CD14-positive monocyte (primary cell): ENCODE results near the gene GXYLT1. TPM values are rescaled to one million over a fixed set of nuclear protein-coding genes. Genes with fewer than 3 reads are reported as not detected.

Experiments
- DNase-seq, 3 donors: peaks; one replicate each; pipeline ENCODE4 v3.0.0-alpha.2; 2011 to 2022
- H2AFZ ChIP-seq: 2 replicates; pipeline ENCODE4 v1.6.0; 2012; ENCODE audit warnings: mild to moderate bottlenecking, low read depth, low read length, inconsistent platforms; ENCODE audit not compliant: insufficient read depth, poor library complexity, severe bottlenecking
- H3K27ac ChIP-seq, 2 donors: 1 replicate in 1 of 2; 2 replicates in 1 of 2; pipeline ENCODE4 v1.5.1; 2012 to 2013; ENCODE audit warnings: low read length in 2 of 2, control low read depth in 1 of 2, inconsistent platforms in 1 of 2, low read depth in 1 of 2, mild to moderate bottlenecking in 1 of 2
- H3K27me3 ChIP-seq, 2 donors: one replicate each; pipeline versions ENCODE4 v1.6.0 to v1.6.1; 2011 to 2013; ENCODE audit warnings: low read length in 2 of 2; ENCODE audit not compliant: control insufficient read depth in 2 of 2, insufficient read depth in 2 of 2
- H3K36me3 ChIP-seq, 2 donors: replicated peaks in 1 of 2; 1 replicate in 1 of 2; 2 replicates in 1 of 2; pipeline versions ENCODE4 v1.5.1 to v1.6.1; 2012 to 2013; ENCODE audit warnings: low read length in 2 of 2, control low read depth in 1 of 2, inconsistent platforms in 1 of 2, mild to moderate bottlenecking in 1 of 2; ENCODE audit not compliant: insufficient read depth in 2 of 2, control insufficient read depth in 1 of 2
- H3K4me1 ChIP-seq, 2 donors: 1 replicate in 1 of 2; 2 replicates in 1 of 2; pipeline versions ENCODE4 v1.5.1 to v1.6.1; 2012 to 2013; ENCODE audit warnings: low read length in 2 of 2, control low read depth in 1 of 2, inconsistent platforms in 1 of 2, mild to moderate bottlenecking in 1 of 2, moderate library complexity in 1 of 2; ENCODE audit not compliant: insufficient read depth in 2 of 2, control insufficient read depth in 1 of 2
- H3K4me2 ChIP-seq: replicated peaks from 2 replicates; pipeline ENCODE3; 2012; ENCODE audit warnings: low read length, moderate library complexity, mild to moderate bottlenecking; ENCODE audit not compliant: poor library complexity, severe bottlenecking; ENCODE audit errors: extremely low read depth
- H3K4me3 ChIP-seq, 3 experiments: fragments of 200-600 bp in 1 of 3; sonication (generic) in 1 of 3; replicated peaks in 1 of 3; 1 replicate in 2 of 3; 2 replicates in 1 of 3; pipeline ENCODE4 v1.5.1; 2011 to 2013; ENCODE audit warnings: low read length in 3 of 3, mild to moderate bottlenecking in 3 of 3, control low read depth in 2 of 3, low read depth in 2 of 3, inconsistent platforms in 1 of 3, moderate library complexity in 1 of 3
- H3K79me2 ChIP-seq: 2 replicates; pipeline ENCODE4 v1.6.0; 2012; ENCODE audit warnings: mild to moderate bottlenecking, control low read depth, inconsistent platforms, low read length, moderate library complexity; ENCODE audit not compliant: insufficient read depth
- H3K9ac ChIP-seq: 2 replicates; pipeline ENCODE4 v1.6.0; 2017; ENCODE audit warnings: low read length, mild to moderate bottlenecking; ENCODE audit not compliant: insufficient read depth, poor library complexity, severe bottlenecking
- H3K9me3 ChIP-seq, 2 donors: replicated peaks in 1 of 2; 1 replicate in 1 of 2; 2 replicates in 1 of 2; pipeline versions ENCODE4 v1.5.1 to v1.6.1; 2012 to 2013; ENCODE audit warnings: low read length in 2 of 2, control low read depth in 1 of 2; ENCODE audit not compliant: control insufficient read depth in 1 of 2, insufficient read depth in 1 of 2
- H4K20me1 ChIP-seq: 2 replicates; pipeline ENCODE4 v1.6.0; 2012; ENCODE audit warnings: mild to moderate bottlenecking, low read length, control low read depth, moderate library complexity; ENCODE audit not compliant: insufficient read depth
- H3K27ac Mint-ChIP-seq, 7 donors: one replicate each; pipeline ENCODE4 v1.8.0; 2020; ENCODE audit warnings: mild to moderate bottlenecking in 7 of 7, mixed read lengths in 7 of 7, moderate library complexity in 6 of 7, inconsistent platforms in 2 of 7
- H3K27me3 Mint-ChIP-seq, 3 donors: one replicate each; pipeline ENCODE4 v1.8.0; 2021 to 2022; ENCODE audit warnings: low read depth in 3 of 3, mild to moderate bottlenecking in 3 of 3, mixed read lengths in 3 of 3, moderate library complexity in 3 of 3, inconsistent platforms in 1 of 3
- H3K36me3 Mint-ChIP-seq, 2 donors: one replicate each; pipeline ENCODE4 v1.8.0; 2020; ENCODE audit warnings: mixed read lengths in 2 of 2, inconsistent platforms in 1 of 2, mild to moderate bottlenecking in 1 of 2
- H3K4me1 Mint-ChIP-seq: one replicate; pipeline ENCODE4 v1.8.0; 2020; ENCODE audit warnings: mild to moderate bottlenecking, mixed read lengths
- H3K4me3 Mint-ChIP-seq, 2 donors: one replicate each; pipeline ENCODE4 v1.8.0; 2020; ENCODE audit warnings: mild to moderate bottlenecking in 2 of 2, mixed read lengths in 2 of 2, moderate library complexity in 1 of 2
- H3K9me3 Mint-ChIP-seq, 7 donors: one replicate each; pipeline ENCODE4 v1.8.0; 2020 to 2022; ENCODE audit warnings: mixed read lengths in 7 of 7, mild to moderate bottlenecking in 6 of 7, moderate library complexity in 6 of 7, inconsistent platforms in 2 of 7
- WGBS: methylation state at CpG from one replicate; pipeline ENCODE4 v1.1.5; 2013; ENCODE audit warnings: missing lambda C conversion rate; ENCODE audit not compliant: insufficient coverage; 5-methylcytosine and 5-hydroxymethylcytosine counted together
- intact Hi-C, 2 donors: fragments of 100-400 bp; cut with micrococcal nuclease; formaldehyde crosslinking; loops; one replicate each; pipeline versions ENCODE4 v1.15.0 to v1.15.1; 2023
- polyA plus RNA-seq, 3 donors: library from polyadenylated mRNA; depleted of rRNA in 1 of 3; unstranded in 2 of 3; stranded (reverse) in 1 of 3; fragments of 300-500 nt in 2 of 3; fragments of >200 nt in 1 of 3; fragmentation: Illumina TruSeq in 2 of 3; gene quantifications; 1 replicate in 2 of 3; 2 replicates in 1 of 3; pipeline ENCODE4 v1.2.3, GENCODE V29; 2012 to 2021
- TF ChIP-seq, protein P1 (sequence below): fragments of 200-600 bp; IDR thresholded peaks from one replicate; pipeline ENCODE4 v1.8.0; 2022; ENCODE audit warnings: antibody characterized with exemption, mild to moderate bottlenecking

GXYLT1 gene
- polyA plus RNA-seq, 3 donors, result 2.5 to 7.1 (median 4.9) TPM

DNA sequence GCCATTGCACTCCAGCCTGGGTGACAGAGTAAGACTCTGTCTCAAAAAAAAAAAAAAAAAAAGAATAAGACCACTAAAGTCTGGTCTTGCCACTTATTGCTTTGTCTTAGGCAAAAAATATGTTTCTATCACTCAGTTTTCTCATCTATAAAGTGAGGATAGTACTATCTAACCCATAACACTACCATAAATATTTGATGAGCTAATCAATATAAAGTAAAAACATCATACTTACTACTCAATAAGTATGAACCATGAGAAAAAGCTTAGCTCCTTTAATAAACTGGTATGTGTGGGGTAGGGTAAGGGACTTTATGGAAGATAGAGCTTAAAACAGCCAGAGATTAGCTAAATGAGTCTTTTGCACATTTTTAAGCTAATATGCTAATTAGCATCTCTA, 85.5 kb downstream of the GXYLT1 start:
- H2AFZ ChIP-seq, result no peak overlapping the region
- Mint-ChIP-seq H3K9me3 (peaks cover 11 to 29% (median 19%) of the 10 kb centered on the region in 7 donors), H3K4me3 (no peak overlapping the region), H3K27ac (no peak overlapping the region), H3K4me1 (peaks cover 16% of the 10 kb centered on the region), H3K36me3 (peaks cover 0 to 6% of the 10 kb centered on the region in 2 donors), H3K27me3 (peaks cover 0 to 4% (median 0%) of the 10 kb centered on the region in 3 donors)
- H3K36me3 ChIP-seq, result no peaks in the 10 kb centered on the region
- H3K79me2 ChIP-seq, result no peaks in the 10 kb centered on the region
- no peak overlapping the region for H3K4me2 ChIP-seq
- no peaks in the 10 kb centered on the region for H4K20me1 ChIP-seq
- DNase-seq, result no peak
- intact Hi-C loops, result no loop called here
- H3K27me3 ChIP-seq, result no peaks in the 10 kb centered on the region
- peaks cover 14 to 15% of the 10 kb centered on the region in 2 donors for H3K4me1 ChIP-seq
- H3K9me3 ChIP-seq, result peaks cover 0 to 10% of the 10 kb centered on the region in 2 donors
- TF ChIP-seq, protein P1, sequence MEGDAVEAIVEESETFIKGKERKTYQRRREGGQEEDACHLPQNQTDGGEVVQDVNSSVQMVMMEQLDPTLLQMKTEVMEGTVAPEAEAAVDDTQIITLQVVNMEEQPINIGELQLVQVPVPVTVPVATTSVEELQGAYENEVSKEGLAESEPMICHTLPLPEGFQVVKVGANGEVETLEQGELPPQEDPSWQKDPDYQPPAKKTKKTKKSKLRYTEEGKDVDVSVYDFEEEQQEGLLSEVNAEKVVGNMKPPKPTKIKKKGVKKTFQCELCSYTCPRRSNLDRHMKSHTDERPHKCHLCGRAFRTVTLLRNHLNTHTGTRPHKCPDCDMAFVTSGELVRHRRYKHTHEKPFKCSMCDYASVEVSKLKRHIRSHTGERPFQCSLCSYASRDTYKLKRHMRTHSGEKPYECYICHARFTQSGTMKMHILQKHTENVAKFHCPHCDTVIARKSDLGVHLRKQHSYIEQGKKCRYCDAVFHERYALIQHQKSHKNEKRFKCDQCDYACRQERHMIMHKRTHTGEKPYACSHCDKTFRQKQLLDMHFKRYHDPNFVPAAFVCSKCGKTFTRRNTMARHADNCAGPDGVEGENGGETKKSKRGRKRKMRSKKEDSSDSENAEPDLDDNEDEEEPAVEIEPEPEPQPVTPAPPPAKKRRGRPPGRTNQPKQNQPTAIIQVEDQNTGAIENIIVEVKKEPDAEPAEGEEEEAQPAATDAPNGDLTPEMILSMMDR, result no peak
- H3K9ac ChIP-seq, result no peak overlapping the region
- H3K4me3 ChIP-seq, result no peak overlapping the region
- H3K27ac ChIP-seq, result no peak overlapping the region

DNA sequence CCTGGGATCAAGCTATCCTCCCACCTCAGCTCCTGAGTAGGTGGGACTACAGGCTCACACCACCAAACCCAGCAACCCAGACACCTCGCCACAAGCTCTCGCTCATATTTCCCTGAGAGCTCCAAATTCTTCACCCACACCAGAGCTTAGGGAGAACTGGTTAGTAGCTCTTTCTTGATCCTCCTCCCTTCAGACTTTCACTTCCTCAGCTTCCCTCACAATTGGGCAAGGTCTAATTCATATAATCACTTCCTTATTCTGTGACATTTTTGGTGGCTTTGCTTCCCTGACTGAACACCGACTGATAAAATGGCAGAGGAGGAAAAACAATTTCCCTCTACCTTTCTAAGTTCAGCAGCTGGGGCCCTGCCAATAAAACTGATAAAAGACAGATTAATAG, 88.5 kb downstream of the GXYLT1 start:
- Histone ChIP-seq H3K4me2 (peak overlapping the region; percentile 56), H3K9me3 (no peaks in the 10 kb centered on the region), H3K79me2 (no peaks in the 10 kb centered on the region), H3K27me3 (no peaks in the 10 kb centered on the region), H3K4me3 (peak overlapping the region in 1 of 3 experiments; percentile 39), H2AFZ (peak overlapping the region; percentile 8), H3K9ac (no peak overlapping the region), H3K27ac (peak overlapping the region; percentile 1 to 7), H4K20me1 (no peaks in the 10 kb centered on the region), H3K4me1 (peaks cover 14 to 15% of the 10 kb centered on the region in 2 donors), H3K36me3 (no peaks in the 10 kb centered on the region)
- H3K4me1 Mint-ChIP-seq, result peaks cover 16% of the 10 kb centered on the region
- H3K36me3 Mint-ChIP-seq, result peaks cover 0 to 3% of the 10 kb centered on the region in 2 donors
- peaks cover 0 to 2% (median 0%) of the 10 kb centered on the region in 3 donors for H3K27me3 Mint-ChIP-seq
- H3K4me3 Mint-ChIP-seq, result peak overlapping the region; percentile 28 to 80
- 0% methylated on average over 2 of the region's 3 CpGs for WGBS
- H3K9me3 Mint-ChIP-seq, result peaks cover 2 to 11% (median 4%) of the 10 kb centered on the region in 7 donors
- TF ChIP-seq, protein P1, result no peak
- DNase-seq, result peak; percentile 72 to 85 (median 81)
- intact Hi-C loops, result no loop called here
- H3K27ac Mint-ChIP-seq, result peak overlapping the region; percentile 39 to 86 (median 73)
